GM23338 (cell line): Measurements from ENCODE around the gene COL15A1. TPM values are rescaled to one million over a fixed set of nuclear protein-coding genes. Genes with fewer than 3 reads are reported as not detected.

Source experiments
- ATAC-seq: fragments of 200-7000 bp; cut with Tn5 transposase; 3 replicates; pipeline ENCODE4 v1.9.1; 2020
- DNase-seq: peaks from one replicate; pipeline ENCODE4 v3.0.0-alpha.2; 2015; ENCODE audit warnings: low spot score
- H2AFZ ChIP-seq: fragments of 200-600 bp; sonication (generic); 2 replicates; pipeline ENCODE4 v1.8.0; 2016; ENCODE audit warnings: antibody characterized with exemption, mild to moderate bottlenecking, moderate library complexity
- H3F3A ChIP-seq: fragments of 200-600 bp; sonication (generic); replicated peaks from 2 replicates; pipeline ENCODE4 v1.8.0; 2017; ENCODE audit warnings: antibody characterized with exemption, mixed run types, low read depth
- H3K27ac ChIP-seq: fragments of 200-600 bp; sonication (generic); 2 replicates; pipeline ENCODE4 v1.6.1; 2016; ENCODE audit warnings: low read depth
- H3K27me3 ChIP-seq: fragments of 200-600 bp; sonication (generic); 2 replicates; pipeline ENCODE4 v1.8.0; 2016; ENCODE audit warnings: mild to moderate bottlenecking, mixed run types, moderate library complexity; ENCODE audit not compliant: insufficient read depth
- H3K36me3 ChIP-seq: fragments of 200-600 bp; sonication (generic); 2 replicates; pipeline ENCODE4 v1.8.0; 2016; ENCODE audit warnings: mild to moderate bottlenecking; ENCODE audit not compliant: insufficient read depth
- H3K4me1 ChIP-seq: fragments of 200-600 bp; sonication (generic); 2 replicates; pipeline ENCODE4 v1.8.0; 2016; ENCODE audit warnings: mild to moderate bottlenecking, moderate library complexity; ENCODE audit not compliant: insufficient read depth
- H3K4me2 ChIP-seq: fragments of 200-600 bp; sonication (generic); 2 replicates; pipeline ENCODE4 v1.7.1; 2017; ENCODE audit warnings: mixed run types
- H3K4me3 ChIP-seq: fragments of 200-600 bp; sonication (generic); 2 replicates; pipeline ENCODE4 v1.6.1; 2016; ENCODE audit warnings: mixed run types
- H3K79me2 ChIP-seq: fragments of 200-600 bp; sonication (generic); replicated peaks from 2 replicates; pipeline ENCODE4 v1.8.0; 2017; ENCODE audit warnings: mild to moderate bottlenecking; ENCODE audit not compliant: insufficient read depth
- H3K9me2 ChIP-seq: fragments of 200-600 bp; sonication (generic); 2 replicates; pipeline ENCODE4 v1.8.0; 2017; ENCODE audit not compliant: insufficient read depth
- H4K20me1 ChIP-seq: fragments of 200-600 bp; sonication (generic); replicated peaks from 2 replicates; pipeline ENCODE4 v1.8.0; 2017; ENCODE audit warnings: mild to moderate bottlenecking; ENCODE audit not compliant: insufficient read depth
- H3K27ac Mint-ChIP-seq: 2 replicates; pipeline ENCODE4 v1.8.0; 2020; ENCODE audit warnings: inconsistent platforms, mild to moderate bottlenecking, moderate library complexity, mixed read lengths
- H3K27me3 Mint-ChIP-seq: 3 replicates; pipeline ENCODE4 v1.8.0; 2022; ENCODE audit warnings: low read depth, mild to moderate bottlenecking, moderate library complexity, mixed read lengths, inconsistent platforms; ENCODE audit not compliant: insufficient read depth, poor library complexity
- H3K36me3 Mint-ChIP-seq: 3 replicates; pipeline ENCODE4 v1.8.0; 2021; ENCODE audit warnings: low read depth, mild to moderate bottlenecking, inconsistent platforms, moderate library complexity, mixed read lengths
- H3K4me1 Mint-ChIP-seq: 3 replicates; pipeline ENCODE4 v1.8.0; 2020; ENCODE audit warnings: mild to moderate bottlenecking, inconsistent platforms, mixed read lengths
- H3K4me3 Mint-ChIP-seq: 3 replicates; pipeline ENCODE4 v1.8.0; 2021; ENCODE audit warnings: moderate library complexity, mild to moderate bottlenecking, inconsistent platforms, mixed read lengths
- H3K9me3 Mint-ChIP-seq: 3 replicates; pipeline ENCODE4 v1.8.0; 2020; ENCODE audit warnings: moderate library complexity, mild to moderate bottlenecking, inconsistent platforms, mixed read lengths
- CREB1 ChIP-seq: fragments of 250-450 bp; sonication (Bioruptor Pico); IDR thresholded peaks from 2 replicates; pipeline ENCODE4 v1.5.0; 2020; ENCODE audit warnings: low read depth, mild to moderate bottlenecking, moderate library complexity
- EZH2 ChIP-seq: fragments of 200-600 bp; sonication (generic); IDR thresholded peaks from one replicate; pipeline ENCODE4 v1.8.0; 2017; ENCODE audit warnings: antibody characterized with exemption, mild to moderate bottlenecking, low read depth; ENCODE audit not compliant: unreplicated experiment
- EZH2phosphoT487 ChIP-seq: fragments of 200-600 bp; sonication (generic); IDR thresholded peaks from one replicate; pipeline ENCODE4 v1.8.1; 2018; ENCODE audit warnings: antibody characterized with exemption; ENCODE audit not compliant: unreplicated experiment
- JUNB ChIP-seq: IDR thresholded peaks from one replicate; pipeline ENCODE4 v1.6.1; 2016; ENCODE audit warnings: antibody characterized with exemption; ENCODE audit not compliant: unreplicated experiment
- NANOG ChIP-seq: IDR thresholded peaks from 2 replicates; pipeline ENCODE4 v1.6.1; 2016; ENCODE audit warnings: antibody characterized with exemption, borderline replicate concordance
- ZNF114 ChIP-seq: fragments of 250-450 bp; sonication (Bioruptor Pico); IDR thresholded peaks from 2 replicates; pipeline ENCODE4 v1.5.0; 2020; ENCODE audit warnings: mild to moderate bottlenecking, moderate library complexity
- ZNF462 ChIP-seq: fragments of 250-450 bp; sonication (Bioruptor Pico); IDR thresholded peaks from 2 replicates; pipeline ENCODE4 v1.5.0; 2020; ENCODE audit warnings: mild to moderate bottlenecking, moderate library complexity
- polyA plus RNA-seq: library from polyadenylated mRNA; unstranded; fragments of >200 nt; fragmentation: Nextera tagmentation; extraction: Ambion mirVana; gene quantifications from 2 replicates; pipeline ENCODE4 v1.2.1, GENCODE V29; 2016
- total RNA-seq: library from RNA; depleted of rRNA; stranded (reverse); fragments of >200 nt; shearing (Covaris generic); gene quantifications from 2 replicates; pipeline ENCODE4 v1.2.3, GENCODE V29; 2014
- TF ChIP-seq, protein P1 (sequence below): IDR thresholded peaks from 2 replicates; pipeline ENCODE4 v1.6.1; 2016; ENCODE audit warnings: antibody characterized with exemption

Gene COL15A1
- total and polyA plus RNA-seq, 2 experiments from 2014 or later = 0.17 to 0.18 TPM

GRCh38 chr9:99027443-99027842, 83.7 kb downstream of the COL15A1 start (continued):
- TF ChIP-seq ZNF462 (CRISPR knock-in tag) (no peak), CREB1 (CRISPR knock-in tag) (no peak), EZH2phosphoT487 (no peak), ZNF114 (CRISPR knock-in tag) (no peak)

GRCh38 chr9:99029083-99029645, 85.5 kb downstream of the COL15A1 start:
- Mint-ChIP-seq H3K27ac (no peak overlapping the region), H3K4me3 (no peak overlapping the region), H3K27me3 (peaks cover 2% of the 10 kb centered on the region), H3K9me3 (peaks cover 6% of the 10 kb centered on the region), H3K4me1 (no peaks in the 10 kb centered on the region; the same call in 2 of the 3 replicates), H3K36me3 (no peaks in the 10 kb centered on the region)
- no peak overlapping the region for H3K4me3 ChIP-seq
- no peak for DNase-seq
- no peaks in the 10 kb centered on the region for H3K79me2 ChIP-seq
- no peaks in the 10 kb centered on the region for H3F3A ChIP-seq
- no peak overlapping the region for H3K27ac ChIP-seq
- H3K36me3 ChIP-seq = no peaks in the 10 kb centered on the region
- no peaks in the 10 kb centered on the region for H3K4me1 ChIP-seq
- no peaks in the 10 kb centered on the region for H4K20me1 ChIP-seq
- H2AFZ ChIP-seq = no peak overlapping the region
- 0 out of 2 replicates have a peak, but pooled peaks cover 4% of the 10 kb centered on the region for H3K9me2 ChIP-seq
- no peak for ATAC-seq
- H3K4me2 ChIP-seq = no peak overlapping the region
- H3K27me3 ChIP-seq = no peaks in the 10 kb centered on the region
- TF ChIP-seq ZNF462 (CRISPR knock-in tag) = no peak
- TF ChIP-seq NANOG = no peak
- TF ChIP-seq EZH2phosphoT487 = no peak
- no peak for TF ChIP-seq JUNB
- TF ChIP-seq EZH2 = no peak
- TF ChIP-seq CREB1 (CRISPR knock-in tag) = no peak
- no peak for TF ChIP-seq ZNF114 (CRISPR knock-in tag)
- TF ChIP-seq, protein P1, sequence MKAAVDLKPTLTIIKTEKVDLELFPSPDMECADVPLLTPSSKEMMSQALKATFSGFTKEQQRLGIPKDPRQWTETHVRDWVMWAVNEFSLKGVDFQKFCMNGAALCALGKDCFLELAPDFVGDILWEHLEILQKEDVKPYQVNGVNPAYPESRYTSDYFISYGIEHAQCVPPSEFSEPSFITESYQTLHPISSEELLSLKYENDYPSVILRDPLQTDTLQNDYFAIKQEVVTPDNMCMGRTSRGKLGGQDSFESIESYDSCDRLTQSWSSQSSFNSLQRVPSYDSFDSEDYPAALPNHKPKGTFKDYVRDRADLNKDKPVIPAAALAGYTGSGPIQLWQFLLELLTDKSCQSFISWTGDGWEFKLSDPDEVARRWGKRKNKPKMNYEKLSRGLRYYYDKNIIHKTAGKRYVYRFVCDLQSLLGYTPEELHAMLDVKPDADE = no peak
